HL-60 (cell line): ENCODE results near the gene MTR.

Experiments used
- CTCF ChIP-seq: IDR thresholded peaks from one replicate; pipeline ENCODE4 v1.5.1; 2011; ENCODE audit warnings: low read length, control low read depth, inconsistent platforms; ENCODE audit not compliant: insufficient read depth
- GABPA ChIP-seq: IDR thresholded peaks from 2 replicates; pipeline ENCODE4 v1.6.1; 2012; ENCODE audit warnings: low read depth
- POLR2AphosphoS5 ChIP-seq: IDR thresholded peaks from 2 replicates; pipeline ENCODE4 v1.6.1; 2012; ENCODE audit warnings: low read depth
- SPI1 ChIP-seq: IDR thresholded peaks from 2 replicates; pipeline ENCODE4 v1.6.1; 2012; ENCODE audit warnings: low read depth, mild to moderate bottlenecking, borderline replicate concordance

- no peak for TF ChIP-seq POLR2AphosphoS5
- no peak for TF ChIP-seq GABPA
- no peak for TF ChIP-seq CTCF
- TF ChIP-seq SPI1, result no peak
These were observed 20.8 kb downstream of the MTR start for GRCh38 chr1:236815941-236816340.
